Activated CD8-positive, alpha-beta memory T cell treated with anti-CD3 and anti-CD28 coated beads, Interleukin-2, amount 50 U/mL, for 48 hours (primary cell): Measurements from ENCODE around the gene KIF5C.
A peak's percentile ranks its signal among the peaks of the same experiment; 100 is the strongest.
"Not testable (repeated sequence)": the region's sequence is repeated elsewhere in the genome, so short reads cannot be mapped to it uniquely, and the experiment has no call there.

Experiments
- DNase-seq: peaks from one replicate; pipeline ENCODE4 v3.0.0-alpha.2; 2020

KIF5C gene

DNA sequence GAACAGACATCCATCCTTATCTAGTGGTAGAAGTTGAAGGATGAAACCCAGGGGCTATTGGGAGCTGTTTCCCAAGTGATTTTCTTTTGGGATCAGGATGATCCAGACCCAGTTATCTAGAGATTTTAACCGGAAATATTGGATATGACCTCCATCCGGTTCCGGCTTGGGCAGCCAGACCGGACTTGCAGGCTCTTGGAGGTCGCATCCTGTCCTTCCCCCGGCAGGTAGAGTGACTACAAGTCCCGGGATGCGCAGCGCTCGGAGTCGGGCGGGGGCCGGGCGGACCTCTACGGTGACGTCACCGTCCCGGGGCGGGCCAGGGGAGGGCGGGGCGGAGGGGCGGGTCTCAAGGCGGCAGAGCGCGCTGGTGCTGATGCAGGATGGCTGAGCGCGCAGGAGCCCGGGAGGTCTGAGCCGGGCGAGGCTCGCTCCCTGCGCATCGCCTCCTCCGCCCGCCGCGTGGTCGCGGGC, at the start of gene KIF5C:
Gene KIF5C (plus strand): TSS at position 360 of the 474 bp plus-strand sequence. CDS start 391 bp downstream, outside the sequence.
- peak; percentile 95 for DNase-seq

DNA sequence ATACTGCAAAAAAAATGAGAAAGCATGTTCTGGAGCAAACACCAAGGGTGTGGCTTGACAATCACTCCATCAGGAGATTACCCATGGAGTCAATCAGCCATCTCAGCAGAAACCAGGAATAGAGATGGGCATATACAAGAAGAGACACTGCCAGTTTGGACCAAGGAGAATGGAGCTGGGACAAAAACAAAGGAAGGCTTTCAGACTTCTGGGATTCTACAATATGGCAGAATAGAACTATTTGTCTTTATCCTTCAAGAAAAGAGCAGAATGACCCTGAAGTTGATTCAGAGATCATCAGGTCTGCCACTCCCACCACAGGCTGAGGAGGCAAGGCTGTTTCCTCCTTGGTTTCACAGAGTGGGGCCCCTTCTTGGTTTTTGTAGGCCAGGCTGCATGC, 48.2 kb upstream of the KIF5C start:
- DNase-seq: no peak

DNA sequence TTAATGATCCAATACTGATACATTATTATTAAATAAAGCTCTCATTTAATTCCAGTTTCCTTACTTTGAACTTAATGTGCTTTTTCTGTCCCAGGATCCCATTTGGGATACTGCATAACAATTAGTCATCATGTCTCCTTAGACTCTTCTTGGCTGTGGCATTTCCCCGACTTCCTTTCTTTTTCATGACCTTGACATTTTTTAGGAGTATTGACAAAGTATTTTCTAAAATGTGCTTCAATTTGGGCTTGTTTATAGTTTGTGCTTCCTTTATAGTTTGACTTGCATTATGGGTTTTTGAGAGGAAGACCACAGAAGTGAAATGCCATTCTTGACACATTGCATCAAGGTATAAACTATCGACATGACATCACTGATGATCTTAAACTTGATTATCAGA, 46.1 kb upstream of the KIF5C start:
- no peak for DNase-seq

DNA sequence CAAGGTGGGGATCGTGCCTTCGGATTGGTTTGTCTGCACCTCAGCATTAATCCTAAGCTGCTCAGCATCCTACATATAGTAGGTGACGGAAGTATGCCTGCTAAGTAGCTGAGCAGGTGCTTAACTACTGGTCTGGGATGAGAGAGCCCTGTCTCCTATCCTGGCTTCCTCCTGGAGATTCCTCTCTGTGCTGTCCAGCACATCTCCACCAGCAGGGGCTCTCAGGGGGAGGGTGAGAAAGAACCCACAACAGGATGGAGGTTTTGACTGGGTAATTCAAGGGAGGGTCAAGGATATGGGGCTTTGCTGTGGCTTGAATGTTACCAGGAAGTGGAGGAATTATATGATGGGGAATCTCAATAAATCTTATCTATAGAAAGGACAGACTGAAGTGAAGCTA, 45.4 kb upstream of the KIF5C start:
- no peak for DNase-seq

DNA sequence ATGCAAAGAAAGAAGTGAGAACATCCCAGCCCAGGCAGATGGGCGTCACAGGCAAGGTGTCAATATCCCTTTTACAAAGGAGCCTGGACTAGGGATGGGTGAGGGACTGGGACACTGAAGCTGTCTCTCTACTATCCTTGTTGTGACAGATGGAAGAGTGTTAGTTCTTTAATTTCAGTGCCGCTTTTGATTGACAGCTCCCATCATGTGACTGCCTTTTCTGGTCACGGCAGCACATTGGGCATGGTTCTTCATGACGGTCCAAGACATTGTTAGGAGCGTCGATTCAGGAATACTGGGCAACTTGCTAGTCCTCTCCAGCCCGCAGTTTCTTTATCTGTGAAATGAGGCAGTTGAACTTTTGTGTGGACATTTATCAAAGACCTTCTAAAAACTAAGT, 42.4 kb upstream of the KIF5C start:
- no peak for DNase-seq

DNA sequence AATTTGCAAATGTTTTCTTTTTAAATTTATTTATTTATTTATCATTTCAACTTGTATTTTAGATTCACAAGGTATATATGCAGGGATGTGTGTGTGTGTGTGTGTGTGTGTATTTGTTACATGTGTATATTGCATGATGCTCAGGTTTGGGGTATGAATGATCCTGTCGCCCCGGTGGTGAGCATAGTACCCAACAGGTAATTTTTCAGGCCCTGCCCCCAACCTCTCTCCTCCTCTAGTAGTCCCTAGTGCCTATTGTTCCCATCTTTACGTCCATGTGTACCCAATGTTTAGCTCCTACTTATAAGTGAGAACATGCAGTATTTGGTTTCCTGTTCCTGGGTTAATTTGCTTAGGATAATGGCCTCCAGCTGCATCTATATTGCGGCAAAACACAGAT, 33.0 kb upstream of the KIF5C start:
- DNase-seq: no peak

DNA sequence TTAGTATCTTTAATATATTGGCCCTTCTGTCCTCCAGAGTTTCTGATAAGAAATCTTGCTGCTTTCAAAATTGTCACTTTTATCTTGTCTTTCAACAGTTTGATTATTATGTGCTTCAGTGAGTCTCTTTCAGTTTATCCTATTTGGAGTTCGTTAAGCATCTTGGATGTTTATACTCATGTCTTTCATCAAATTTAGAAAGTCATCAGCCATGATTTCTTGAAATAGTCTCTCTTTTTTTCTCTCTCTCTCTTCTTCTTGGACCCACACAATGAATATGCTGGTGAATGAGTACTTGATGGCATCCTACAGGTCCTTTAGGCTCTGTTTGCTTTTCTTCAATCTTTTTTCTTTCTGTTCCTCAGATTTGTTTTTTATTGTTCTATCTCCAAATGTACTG, 26.9 kb upstream of the KIF5C start:
- no peak for DNase-seq

DNA sequence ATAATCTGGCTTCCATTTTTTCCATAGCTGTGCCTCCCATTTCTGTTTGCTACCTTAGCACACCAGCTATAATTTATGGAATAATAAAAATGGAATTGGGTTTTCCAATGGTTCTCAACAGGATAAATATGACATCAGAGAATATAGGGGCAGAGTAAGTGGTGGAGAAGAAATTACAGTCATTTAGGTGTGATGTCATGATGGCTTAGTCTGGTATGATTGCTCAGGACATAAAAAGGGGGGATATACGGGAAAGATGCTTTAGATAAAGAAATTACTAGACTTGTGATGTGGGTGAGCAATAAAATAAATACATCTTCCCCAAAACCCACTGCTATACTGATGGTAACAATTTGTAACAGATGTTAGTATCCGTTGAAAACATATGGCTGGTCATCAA, 21.6 kb upstream of the KIF5C start:
- no peak for DNase-seq

DNA sequence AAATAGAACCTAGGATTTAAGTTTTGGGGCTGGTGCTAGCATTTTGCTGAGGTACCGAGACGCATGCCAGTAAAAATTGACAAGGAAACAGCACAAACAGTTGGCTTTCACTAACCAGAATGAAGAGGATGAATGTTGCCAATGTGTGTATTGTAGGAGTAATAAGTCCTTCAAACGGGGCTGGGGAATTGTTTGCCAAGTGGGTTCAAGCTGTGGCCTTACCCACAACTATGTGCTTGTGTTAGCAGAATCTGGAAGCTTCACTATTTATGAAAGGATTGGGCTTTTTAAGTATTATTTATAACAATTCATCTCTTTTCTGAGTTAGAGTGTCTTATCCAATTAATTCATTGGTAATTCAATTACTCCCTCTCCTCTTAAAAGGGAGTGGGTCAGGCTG, 15.0 kb upstream of the KIF5C start:
- no peak for DNase-seq

DNA sequence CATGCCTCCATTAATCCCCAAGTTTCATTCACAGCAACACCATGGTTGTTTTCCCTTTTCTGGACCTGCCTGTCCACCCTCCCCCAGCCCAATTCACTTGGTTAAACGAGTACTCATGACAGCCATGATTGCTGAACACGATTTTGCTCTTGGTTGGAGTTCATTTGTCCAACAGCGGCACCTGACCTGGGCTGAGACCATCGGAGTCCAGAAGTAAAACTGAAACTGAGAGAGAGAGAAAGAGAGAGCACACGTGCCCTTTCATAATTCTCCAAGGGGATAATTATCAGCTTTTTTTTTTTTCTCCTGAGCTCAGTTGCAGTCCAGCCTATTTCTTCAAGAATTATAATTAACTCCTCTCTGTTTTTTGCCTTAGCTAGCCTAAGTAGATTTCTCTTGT, 13.7 kb upstream of the KIF5C start:
- no peak for DNase-seq

DNA sequence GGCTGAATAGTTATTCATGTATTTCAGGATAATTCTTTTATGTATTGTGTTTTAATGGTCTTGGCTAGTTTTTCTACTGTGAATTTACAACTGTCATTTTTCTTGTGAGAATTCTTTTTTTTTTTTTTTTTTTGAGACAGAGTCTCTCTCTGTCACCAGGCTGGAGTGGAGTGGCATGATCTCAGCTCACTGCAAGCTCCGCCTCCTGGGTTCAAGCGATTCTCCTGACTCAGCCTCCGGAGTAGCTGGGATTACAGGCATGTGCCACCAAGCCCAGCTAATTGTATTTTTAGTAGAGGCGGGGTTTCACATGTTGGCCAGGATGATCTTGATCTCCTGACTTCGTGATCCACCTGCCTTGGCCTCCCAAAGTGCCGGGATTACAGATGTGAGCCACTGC, 12.5 kb upstream of the KIF5C start:
- DNase-seq: not testable (repeated sequence)

DNA sequence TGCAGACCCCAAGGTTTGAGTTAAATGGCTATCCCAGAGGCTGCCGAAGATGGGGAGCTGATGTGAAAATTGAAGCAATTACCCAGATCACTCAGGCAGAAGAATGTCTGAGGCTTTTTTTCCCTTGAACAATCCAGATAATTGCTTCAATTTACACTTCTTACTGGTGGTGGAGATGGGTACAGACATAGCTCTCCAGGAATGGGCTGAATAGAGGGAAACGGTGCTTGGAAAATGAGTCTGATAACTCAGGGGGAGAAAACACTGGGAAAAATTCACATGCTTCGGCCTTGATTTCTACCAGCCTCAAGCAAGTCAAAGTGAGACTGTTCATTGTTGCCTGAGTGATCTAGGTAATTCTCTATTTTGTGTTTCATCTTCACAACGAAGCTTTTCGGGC, 9.5 kb upstream of the KIF5C start:
- DNase-seq: no peak

DNA sequence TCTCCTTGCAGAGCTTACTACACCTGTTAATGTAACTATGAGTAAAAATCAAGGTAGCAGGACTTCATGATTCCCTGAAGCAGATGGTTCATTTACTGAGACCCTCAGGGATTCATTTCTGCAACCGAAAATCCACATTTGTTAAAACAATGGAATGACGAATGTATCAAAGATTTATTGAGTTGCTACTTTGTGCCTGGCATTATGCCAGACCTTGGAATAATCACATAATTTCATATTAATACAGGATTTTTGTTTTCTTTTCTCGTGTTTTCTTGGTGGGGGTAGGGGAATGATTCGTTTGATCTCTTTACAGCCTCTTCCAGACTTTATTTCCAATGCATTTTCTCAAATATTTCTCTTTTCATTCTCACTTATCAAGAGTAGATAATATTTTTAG, 8.9 kb upstream of the KIF5C start:
- DNase-seq: no peak

DNA sequence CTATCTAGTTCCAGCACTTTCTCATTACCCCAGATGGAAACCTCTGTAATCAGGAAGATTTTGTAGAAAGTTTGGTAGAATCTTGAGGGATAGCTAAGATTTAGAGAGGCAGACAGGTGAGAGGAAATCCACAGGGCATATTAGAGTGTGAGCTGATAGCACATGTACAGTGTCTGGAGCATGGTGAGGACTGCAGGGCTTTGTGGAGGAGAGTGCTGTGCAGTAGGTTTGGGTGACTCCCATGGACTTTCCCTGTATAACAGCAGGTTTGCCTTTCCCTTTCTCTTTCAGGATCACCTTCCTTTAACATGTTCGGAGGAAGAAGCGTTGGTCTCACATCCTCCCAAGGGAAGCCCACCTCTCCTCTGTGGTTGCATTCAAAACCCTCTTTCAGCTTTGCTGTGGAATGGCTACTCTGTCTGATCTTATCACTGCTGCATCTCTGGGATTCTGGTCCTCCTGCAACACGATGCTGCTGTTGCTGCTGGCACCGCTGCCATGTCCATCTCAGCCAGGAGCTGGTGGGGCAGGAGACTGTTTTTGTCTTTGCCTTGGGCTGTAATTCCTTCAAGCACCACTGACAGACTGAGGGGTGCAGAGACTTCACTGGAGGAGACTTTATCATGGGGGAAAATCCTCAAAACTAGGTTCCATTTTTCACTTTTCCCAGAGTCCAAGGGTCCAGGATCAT, 7.8 kb upstream of the KIF5C start:
- DNase-seq: no peak

DNA sequence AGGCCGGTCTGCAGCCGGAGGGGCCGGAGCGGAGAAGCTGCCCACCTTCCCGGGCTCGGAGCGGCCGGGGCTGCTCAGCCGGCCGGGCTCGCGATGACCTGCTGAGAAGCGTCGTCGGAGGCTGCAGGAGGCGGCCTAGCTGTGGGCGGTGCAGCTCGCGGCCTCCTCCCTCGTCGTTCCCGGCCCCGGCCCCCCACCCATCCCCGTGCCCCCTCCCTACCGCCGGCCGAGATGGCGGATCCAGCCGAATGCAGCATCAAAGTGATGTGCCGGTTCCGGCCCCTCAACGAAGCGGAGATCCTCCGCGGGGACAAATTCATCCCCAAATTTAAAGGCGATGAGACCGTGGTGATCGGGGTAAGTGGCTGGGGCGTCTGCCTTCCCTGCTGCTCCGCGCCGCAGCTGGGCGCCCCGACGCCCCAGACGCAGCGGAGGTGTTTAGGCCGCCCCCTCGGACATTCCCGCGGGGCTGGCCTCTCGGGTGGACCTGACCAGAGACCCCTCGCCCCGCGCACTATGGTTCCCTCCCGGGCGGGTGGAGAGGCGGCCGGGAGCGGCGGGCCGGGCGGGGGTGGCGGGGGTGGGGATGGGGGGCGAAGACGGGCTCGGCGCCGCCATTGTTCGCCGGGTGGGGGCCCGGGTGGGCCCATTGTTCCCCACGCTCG, 492 bp downstream of the KIF5C start:
- peak; percentile 63 for DNase-seq

DNA sequence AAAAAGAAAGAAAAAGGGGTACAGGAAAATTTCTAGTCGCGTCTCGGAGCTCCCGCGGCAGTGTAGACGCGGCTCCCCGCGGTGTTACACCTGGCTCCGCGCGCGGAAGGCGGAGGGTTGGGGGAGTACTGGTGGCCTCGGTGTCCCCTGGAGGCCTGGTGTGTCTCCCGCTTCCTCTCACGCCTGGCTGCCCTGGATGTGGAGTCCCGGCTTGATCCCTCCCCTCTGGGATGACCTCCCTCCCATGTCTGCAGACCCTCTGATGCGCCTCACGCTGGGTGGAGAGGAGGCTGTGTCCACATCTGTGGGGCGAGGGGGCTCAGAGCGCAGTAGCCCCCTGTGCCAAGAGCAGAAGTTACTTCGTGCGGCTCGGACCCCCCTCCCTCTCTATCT, 1.2 kb downstream of the KIF5C start:
- DNase-seq: peak; percentile 63

DNA sequence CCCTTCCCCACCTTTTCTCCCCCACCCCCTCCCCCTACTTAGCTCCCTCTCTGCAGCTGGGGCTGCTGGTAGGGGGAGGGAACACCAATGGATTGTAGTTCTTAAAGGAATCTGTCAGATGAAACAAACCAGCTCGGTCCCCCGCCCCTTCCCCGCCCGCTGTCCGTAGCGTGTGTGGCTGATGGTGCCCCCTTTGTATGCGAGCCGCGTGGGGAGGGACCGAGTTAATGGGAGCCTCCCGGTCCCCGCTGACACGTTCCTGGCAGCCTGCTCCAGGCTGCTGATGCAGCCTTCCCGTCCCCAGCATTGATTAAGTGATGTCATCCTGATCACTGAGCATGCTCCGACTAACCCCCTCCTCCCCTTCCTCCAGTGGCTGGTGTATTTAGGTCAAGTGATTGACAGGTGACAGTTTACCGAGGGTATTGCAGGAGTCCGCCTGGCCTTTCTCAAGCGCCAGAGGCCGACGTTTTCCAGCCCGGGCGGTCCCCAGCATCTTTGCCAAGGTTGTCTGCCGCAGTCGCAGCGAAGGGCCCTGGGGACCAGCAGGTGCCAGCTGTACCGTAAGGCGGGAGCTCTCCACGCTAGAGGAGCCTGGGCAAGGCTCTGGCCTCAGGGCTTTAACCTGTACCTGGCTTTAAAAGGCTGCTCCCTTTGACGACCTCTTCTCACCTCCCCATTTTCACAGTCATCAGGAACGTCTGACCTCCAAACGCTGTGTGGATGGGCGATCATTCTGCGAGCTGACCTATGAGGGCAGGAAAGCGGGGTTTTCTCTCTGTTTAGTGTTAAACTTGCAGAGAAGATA, 1.8 kb downstream of the KIF5C start:
- peak; percentile 64 for DNase-seq

DNA sequence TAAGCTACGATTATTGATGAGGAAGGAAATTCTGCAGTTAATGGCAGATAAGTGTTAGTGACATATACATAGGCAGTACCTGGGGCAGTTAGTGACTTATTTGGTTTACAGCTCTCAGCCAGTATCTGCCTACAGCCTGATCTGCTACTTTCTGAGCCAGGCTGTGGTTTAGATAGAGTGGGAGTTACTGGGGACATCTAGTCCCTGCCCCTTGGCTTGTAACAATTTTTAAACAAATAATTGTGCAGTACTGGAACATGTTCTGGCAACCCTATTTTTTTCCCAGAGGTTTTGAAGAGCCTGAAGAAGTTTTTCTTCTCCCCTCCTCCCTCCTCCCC, 2.3 kb downstream of the KIF5C start:
- DNase-seq: no peak

DNA sequence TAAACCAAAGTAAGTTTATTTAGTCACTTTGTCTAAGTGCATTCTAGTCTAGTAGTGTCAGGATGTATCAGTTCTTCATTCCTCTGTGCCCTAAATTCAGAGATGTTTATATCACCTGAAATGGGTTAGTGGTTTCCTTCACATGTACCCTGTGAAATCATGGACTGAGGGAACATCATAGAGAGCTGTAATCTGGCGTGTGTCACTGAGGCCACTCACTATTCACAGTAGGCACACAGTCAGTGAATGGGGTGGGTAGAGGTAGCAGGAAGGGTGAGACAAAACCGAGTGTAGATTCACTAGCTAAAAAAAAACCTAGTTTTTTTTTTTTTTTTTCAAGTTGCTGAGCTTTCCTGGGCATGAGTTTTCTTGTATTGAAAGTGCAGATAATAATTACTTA, 5.6 kb downstream of the KIF5C start:
- no peak for DNase-seq

DNA sequence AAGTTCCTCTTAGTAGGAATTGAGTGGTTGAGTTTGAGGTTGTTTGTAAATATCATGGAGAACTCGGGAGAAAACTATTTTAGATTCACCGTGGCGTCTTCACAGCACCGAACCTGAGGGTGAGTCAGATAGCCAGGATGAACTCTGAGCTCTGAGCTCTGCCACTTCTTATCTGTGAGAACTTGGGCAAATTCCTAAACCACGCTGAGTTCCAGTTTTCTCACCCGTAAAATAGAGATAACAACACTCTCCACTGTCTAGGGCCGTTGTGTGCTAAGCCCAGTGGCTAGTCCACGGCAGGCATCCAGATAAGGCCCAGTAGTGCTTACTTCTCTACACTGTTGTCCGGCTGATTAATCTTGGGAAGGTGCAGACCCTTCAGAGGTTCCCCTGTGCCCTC, 7.0 kb downstream of the KIF5C start:
- no peak for DNase-seq

DNA sequence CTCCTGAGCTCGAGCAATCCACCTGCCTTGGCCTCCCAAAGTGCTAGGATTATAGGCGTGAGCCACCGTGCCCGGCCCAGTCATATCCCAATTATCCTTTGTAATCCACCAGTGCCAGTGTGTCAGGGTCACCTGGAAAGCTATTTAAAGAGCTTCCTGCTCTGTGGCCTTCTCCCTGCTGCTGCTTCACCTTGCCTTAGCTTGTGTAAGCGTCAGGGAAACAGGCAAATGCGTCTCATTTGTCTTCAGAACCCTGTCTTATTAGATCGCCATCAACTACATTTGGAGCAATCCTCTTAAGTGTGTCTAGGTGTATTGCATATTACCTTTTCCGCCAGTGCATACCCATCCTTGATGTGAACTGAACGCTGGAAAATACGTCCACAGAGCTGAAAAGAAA, 10.2 kb downstream of the KIF5C start:
- DNase-seq: no peak

DNA sequence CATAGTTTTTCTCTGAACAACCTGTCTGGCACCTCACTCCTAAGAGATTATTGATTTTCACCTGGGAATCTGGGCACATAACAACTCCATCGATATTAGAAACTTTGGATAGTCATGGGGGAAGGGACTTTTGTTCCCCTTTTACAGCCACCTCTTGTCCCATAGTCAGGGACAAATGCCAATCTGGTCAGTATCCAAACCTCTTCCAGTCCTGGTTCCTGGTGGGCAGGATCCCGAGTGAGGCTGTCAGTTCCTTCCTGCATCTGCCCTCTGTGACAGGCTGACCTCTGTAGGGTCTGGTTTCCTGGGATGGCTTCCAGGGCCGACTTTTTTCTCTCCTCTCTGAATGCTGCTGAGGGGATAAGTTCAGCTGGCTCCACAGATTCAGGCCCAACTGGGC, 11.0 kb downstream of the KIF5C start:
- no peak for DNase-seq

DNA sequence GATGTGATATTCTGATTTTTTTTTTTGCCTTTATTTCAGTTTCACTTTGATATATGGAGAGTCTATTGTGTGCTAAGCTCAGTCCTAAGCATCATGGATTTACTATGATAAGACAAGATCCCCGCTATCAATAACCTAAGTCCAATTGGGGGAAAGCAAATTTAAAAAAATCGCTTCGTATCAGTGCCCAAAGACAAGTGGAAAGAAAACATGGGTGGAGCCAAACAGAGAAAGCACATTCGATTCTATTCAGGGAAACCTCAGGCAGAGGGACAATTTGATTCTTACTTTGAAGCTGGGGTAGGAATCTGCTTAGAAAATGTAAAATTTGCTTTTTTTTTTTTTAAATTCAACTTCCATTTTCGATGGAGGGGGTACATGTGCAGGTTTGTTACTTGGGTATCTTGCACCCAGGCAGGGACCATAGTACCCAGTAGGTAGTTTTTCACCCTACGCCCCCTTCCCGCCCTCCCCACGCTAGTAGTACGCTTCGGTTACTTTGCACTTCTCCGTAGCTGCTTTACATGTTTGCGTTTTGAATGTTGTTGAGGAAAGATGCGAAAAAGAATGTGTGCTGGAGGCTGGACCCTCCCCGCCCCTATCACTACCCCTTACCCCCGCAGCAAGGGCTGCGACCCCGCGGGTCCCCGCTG, 12.4 kb downstream of the KIF5C start:
- DNase-seq: no peak
